Activated T-cell treated with anti-CD3 and anti-CD28 coated beads, Interleukin-2, amount 50 U/mL, for 4 hours (primary cell): ENCODE measurements around the gene PMEPA1. TPM values are rescaled to one million over a fixed set of nuclear protein-coding genes. Genes with fewer than 3 reads are reported as not detected.

Experiments used
- ATAC-seq, 2 donors: fragments of 200-7000 bp; cut with Tn5 transposase; one replicate each; pipeline ENCODE4 v1.10.0; 2021
- DNase-seq: peaks from one replicate; pipeline ENCODE4 v3.0.0-alpha.2; 2020
- H3K27me3 Mint-ChIP-seq: one replicate; pipeline ENCODE4 v1.8.0; 2021; ENCODE audit warnings: low read depth, mixed read lengths
- H3K36me3 Mint-ChIP-seq: one replicate; pipeline ENCODE4 v1.8.0; 2022; ENCODE audit warnings: mixed read lengths; ENCODE audit not compliant: insufficient read depth
- H3K4me1 Mint-ChIP-seq: one replicate; pipeline ENCODE4 v1.8.0; 2021; ENCODE audit warnings: low read depth, mixed read lengths
- H3K4me3 Mint-ChIP-seq: one replicate; pipeline ENCODE4 v1.8.0; 2021; ENCODE audit warnings: mild to moderate bottlenecking, moderate library complexity, mixed read lengths
- H3K9me3 Mint-ChIP-seq: one replicate; pipeline ENCODE4 v1.8.0; 2021; ENCODE audit warnings: mixed read lengths
- total RNA-seq, 3 donors: library from RNA; stranded (reverse); gene quantifications; one replicate each; pipeline ENCODE4 v1.2.1, GENCODE V29; 2021

The PMEPA1 gene
- total RNA-seq, 3 donors from 2014 or later = 4.3 to 7.4 (median 5.6) TPM

DNA sequence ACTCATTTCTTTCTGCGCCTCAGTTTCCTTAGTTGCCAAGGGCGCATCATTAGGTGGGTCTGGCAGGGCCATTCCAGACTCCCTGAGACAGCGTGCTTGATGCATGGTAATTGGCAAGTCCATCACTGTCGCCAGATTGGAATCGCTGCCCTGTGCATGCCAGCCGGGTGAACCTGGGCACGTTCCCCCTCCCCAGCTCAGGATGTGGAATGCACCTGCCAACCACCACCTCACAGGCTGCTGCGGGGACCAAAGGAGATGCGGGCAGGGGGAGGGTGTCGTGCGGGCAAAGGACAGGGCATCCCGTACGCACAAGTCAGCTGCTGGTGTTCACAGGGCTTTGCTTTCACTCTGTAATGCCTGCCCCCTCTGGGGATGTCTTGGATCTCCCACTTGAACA is 36.4 kb upstream of the PMEPA1 start:
- ATAC-seq (no peak), DNase-seq (no peak)
- peaks cover 13% of the 10 kb centered on the region for H3K4me1 Mint-ChIP-seq
- no peaks in the 10 kb centered on the region for H3K36me3 Mint-ChIP-seq
- peaks cover 17% of the 10 kb centered on the region for H3K27me3 Mint-ChIP-seq
- no peak overlapping the region for H3K4me3 Mint-ChIP-seq
- no peaks in the 10 kb centered on the region for H3K9me3 Mint-ChIP-seq

DNA sequence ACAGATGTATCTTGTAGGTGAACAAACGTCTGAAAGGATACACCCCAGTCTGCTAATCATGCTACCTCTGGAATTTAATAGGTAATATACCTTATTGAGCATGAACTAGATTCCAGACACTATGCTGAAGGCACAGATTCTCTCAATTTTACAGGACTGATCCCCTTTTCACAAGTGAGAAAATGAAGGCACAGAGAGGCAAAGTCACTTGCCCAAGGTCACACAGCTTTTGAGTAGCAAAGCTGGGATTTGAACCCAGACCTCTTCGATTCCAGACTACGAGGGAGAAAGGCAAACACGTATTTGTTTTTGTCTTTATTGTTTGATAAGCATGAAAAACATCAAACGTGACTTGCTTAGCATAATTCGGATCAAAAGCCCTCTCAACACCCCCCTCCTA is 34.4 kb upstream of the PMEPA1 start:
- DNase-seq = no peak
- H3K27me3 Mint-ChIP-seq = peaks cover 10% of the 10 kb centered on the region
- H3K4me3 Mint-ChIP-seq = no peak overlapping the region
- no peak for ATAC-seq
- H3K9me3 Mint-ChIP-seq = no peaks in the 10 kb centered on the region
- H3K36me3 Mint-ChIP-seq = no peaks in the 10 kb centered on the region
- H3K4me1 Mint-ChIP-seq = peaks cover 10% of the 10 kb centered on the region

DNA sequence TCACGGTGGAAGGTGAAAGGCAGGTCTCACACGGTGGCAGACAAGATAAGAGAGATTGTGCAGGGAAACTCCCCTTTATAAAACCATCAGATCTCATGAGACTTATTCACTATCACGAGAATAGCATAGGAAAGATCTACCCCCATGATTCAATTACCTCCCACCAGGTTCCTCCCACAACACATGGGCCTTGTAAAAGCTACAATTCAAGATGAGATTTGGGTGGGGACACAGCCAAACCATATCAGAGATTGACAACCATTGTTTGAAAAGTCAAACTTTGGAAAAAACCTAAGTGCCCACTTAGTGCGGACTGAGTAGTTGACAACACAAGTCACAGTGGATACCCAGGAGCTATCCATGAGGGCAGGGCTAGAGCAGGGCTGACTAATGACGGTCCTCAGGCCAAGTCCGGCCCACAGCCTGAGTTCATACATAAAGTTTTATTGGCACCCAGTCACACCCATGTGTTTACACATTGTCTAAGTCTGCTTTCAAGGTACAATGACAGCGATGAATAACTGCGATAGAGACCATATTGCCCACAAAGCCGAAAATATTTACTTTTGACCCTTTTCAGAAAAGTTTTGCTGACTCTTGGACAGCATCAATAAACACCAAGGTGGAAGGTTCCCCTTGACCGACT is 33.8 kb upstream of the PMEPA1 start:
- Mint-ChIP-seq H3K4me1 (peaks cover 4% of the 10 kb centered on the region), H3K27me3 (peaks cover 8% of the 10 kb centered on the region), H3K9me3 (no peaks in the 10 kb centered on the region), H3K36me3 (no peaks in the 10 kb centered on the region), H3K4me3 (no peak overlapping the region)
- DNase-seq = no peak
- no peak for ATAC-seq

DNA sequence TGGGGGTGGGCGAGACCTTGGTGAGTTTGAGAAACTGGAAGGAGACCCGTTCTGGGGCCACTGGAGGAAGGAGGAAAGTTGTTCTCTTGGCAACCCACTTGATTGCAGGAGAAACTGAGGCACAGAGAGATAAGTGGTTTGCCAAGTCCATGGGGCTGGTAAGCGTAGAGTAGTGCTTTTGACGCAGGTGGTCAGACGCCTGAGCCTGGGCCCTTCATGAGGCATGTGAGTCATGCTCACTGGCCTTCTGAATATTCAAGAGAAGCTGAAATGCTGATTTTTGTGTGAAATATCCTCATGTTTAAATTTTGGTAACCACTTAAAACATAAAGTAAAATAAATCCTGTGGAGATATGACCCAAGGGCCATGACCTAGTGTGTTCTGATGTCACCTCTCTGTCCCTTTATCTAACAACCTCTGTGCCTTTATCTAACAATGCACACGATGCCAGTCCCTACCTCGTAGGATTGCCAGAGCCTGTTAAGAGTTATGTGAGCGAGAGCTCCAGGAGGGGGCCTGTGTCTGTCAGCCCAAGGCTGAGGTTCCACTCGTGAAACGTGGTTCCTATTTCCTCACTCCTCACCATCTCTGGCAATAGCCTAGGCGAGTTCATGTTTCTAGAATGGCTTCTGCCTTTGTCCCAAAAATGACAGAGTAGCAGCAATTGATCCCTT is 32.8 kb upstream of the PMEPA1 start:
- Mint-ChIP-seq H3K36me3 (no peaks in the 10 kb centered on the region), H3K4me3 (no peak overlapping the region), H3K9me3 (no peaks in the 10 kb centered on the region), H3K4me1 (no peaks in the 10 kb centered on the region), H3K27me3 (peaks cover 6% of the 10 kb centered on the region)
- ATAC-seq (no peak), DNase-seq (no peak)

DNA sequence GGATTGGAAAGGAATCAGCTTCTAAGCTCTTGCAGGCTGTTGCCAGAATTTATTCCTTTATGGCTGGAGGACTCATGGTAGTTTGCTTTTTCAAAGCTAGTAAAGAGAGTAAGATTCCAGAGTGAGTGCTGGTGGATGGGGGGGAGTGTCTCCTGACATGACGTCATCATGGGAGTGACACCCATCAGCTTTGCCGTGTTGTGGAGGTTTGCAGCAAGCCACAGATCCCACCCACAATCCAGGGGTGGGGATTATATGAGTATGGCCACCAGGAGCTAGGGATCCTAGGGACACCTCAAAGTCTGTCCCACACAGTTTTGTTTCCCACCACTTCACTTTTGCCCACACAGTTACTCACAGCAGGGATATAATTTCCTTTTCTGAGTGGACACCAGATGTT is 28.7 kb upstream of the PMEPA1 start:
- H3K4me1 Mint-ChIP-seq = no peaks in the 10 kb centered on the region
- no peak for DNase-seq
- no peaks in the 10 kb centered on the region for H3K9me3 Mint-ChIP-seq
- ATAC-seq = no peak
- H3K27me3 Mint-ChIP-seq = peaks cover 20% of the 10 kb centered on the region
- H3K4me3 Mint-ChIP-seq = no peak overlapping the region
- H3K36me3 Mint-ChIP-seq = no peaks in the 10 kb centered on the region

DNA sequence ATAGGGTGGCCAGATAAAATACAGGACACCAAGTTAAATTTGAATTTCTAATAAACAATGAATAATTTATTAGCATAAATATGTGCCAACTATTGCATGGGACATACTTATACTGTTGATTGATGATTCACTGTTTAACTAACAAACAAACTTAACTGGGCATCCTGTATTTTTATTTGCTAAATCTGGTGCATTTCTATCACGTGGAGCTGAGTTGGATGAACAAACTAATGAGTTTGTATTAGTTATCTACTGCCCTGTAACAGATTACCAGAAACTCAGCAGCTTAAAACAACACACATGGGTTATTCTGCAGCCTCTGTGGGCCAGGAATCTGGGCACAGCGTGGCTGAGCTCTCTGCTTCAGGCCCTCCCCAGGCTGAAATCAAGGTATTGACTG is 28.2 kb upstream of the PMEPA1 start:
- Mint-ChIP-seq H3K27me3 (peaks cover 20% of the 10 kb centered on the region), H3K4me3 (no peak overlapping the region), H3K4me1 (no peaks in the 10 kb centered on the region), H3K9me3 (no peaks in the 10 kb centered on the region), H3K36me3 (no peaks in the 10 kb centered on the region)
- DNase-seq (no peak), ATAC-seq (no peak)

DNA sequence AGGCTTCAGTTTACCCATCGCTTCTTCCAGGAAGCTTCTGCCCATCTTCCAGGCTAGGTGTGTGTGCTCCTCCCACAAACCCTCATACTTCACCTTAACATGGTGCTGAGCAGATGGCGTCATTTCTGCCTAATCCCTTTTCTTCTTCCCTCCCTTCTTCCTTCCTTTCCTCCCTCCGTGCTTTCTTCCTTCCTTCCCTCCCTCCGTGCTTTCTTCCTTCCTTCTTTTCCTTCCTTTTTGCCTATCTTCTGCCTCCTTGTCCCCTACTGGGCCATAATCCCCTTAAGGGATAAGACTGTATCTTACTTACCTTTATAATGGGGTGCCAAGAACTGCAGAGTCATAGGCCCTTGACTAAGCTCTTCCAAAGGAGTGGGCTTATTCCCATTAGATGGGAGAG is 27.5 kb upstream of the PMEPA1 start:
- no peak overlapping the region for H3K4me3 Mint-ChIP-seq
- H3K4me1 Mint-ChIP-seq = no peaks in the 10 kb centered on the region
- ATAC-seq = no peak
- DNase-seq = no peak
- no peaks in the 10 kb centered on the region for H3K36me3 Mint-ChIP-seq
- H3K9me3 Mint-ChIP-seq = no peaks in the 10 kb centered on the region
- peaks cover 18% of the 10 kb centered on the region for H3K27me3 Mint-ChIP-seq

DNA sequence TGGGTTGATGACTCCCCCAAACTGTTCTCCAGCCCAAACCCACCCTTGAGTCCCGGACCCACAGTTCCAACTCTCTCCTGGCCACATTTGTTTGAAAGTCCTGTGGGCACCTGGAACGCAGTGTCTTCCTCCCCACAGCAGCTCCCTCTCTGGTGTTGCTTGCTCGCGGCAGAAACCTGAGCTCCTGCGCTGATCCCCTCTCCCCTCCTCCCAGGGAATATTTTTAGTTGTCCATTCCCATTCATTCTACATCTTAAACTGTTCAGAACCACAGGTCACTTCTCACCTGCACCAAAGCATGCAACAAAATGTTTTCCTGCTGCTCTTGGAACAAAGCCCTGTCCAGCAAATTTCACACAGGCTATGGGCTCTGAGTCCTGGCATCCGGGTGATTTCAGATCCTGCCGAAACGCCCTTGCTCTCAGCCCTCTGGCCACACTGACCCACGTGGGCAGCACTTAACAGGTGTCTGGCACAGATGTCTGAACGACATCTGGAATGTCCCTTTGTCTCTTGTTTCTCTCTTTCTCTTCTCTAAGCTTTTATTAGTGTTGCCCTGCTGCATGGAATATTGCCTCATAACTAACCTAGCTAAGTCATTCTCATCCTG is 27.0 kb upstream of the PMEPA1 start:
- Mint-ChIP-seq H3K9me3 (no peaks in the 10 kb centered on the region), H3K36me3 (no peaks in the 10 kb centered on the region), H3K4me3 (no peak overlapping the region), H3K27me3 (peaks cover 18% of the 10 kb centered on the region), H3K4me1 (no peaks in the 10 kb centered on the region)
- ATAC-seq = no peak
- no peak for DNase-seq

DNA sequence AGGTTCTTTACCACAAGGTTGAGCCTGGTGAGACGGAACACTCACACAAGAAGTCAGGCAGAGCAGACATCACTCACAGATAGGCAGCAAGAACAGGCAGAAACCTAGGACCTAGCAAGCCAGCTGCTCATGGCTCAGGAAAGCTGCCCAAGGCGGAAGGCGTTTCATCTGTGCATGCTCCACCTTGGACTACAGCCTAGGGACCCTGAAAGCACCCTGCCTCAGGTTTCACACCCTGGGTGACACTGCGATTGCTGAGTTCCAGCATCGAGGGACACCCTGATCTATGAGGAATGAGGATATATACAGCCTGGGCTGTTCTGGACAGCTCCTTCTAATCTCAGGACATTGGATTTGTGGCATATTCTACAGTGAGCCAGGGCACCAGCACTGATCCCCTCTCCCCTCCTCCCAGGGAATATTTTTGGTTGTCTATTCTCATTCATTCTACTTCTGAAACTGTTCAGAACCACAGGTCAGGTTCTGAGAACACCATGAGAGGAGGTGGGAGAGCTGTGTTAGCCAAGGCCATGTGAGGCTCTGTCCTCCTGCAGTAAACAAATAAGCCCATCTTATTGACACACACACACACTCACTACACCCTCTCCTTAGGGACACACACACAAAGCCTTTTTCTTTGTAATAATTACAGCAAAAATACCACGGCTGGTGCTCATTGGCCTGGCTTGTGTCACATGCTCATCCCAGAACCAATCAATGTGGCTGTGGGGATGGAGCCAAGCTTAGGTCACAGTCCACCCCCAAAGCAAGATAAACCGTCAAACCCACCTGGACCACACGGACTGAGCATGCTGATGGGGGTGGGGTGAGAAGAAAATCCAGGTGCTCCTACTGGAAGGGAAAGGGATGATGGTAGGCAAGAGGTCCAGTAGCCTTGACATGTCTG is 26.3 kb upstream of the PMEPA1 start:
- ATAC-seq = no peak
- H3K9me3 Mint-ChIP-seq = no peaks in the 10 kb centered on the region
- no peaks in the 10 kb centered on the region for H3K4me1 Mint-ChIP-seq
- no peak overlapping the region for H3K4me3 Mint-ChIP-seq
- H3K27me3 Mint-ChIP-seq = peaks cover 18% of the 10 kb centered on the region
- H3K36me3 Mint-ChIP-seq = no peaks in the 10 kb centered on the region
- DNase-seq = no peak

DNA sequence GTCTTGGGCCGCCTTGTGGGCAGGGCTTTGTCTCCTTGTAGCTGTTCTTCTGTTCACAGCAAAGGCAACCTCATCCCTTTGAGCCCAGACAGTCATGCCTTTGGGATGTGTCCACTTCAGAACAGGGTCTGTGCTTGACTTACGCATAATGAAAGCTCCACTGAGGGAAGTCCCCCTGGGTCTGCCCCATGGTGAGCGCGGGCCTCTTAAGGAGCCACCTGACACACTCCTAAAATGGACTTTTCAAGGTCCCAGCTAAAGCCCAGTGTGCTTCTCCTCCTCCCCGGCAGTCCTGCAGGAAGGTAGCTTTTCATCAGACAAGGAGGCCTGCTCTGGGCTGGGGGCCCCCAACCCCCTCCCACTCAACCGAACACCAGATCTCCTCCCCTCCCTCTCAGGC is 24.9 kb upstream of the PMEPA1 start:
- ATAC-seq (no peak), DNase-seq (no peak)
- no peaks in the 10 kb centered on the region for H3K4me1 Mint-ChIP-seq
- H3K27me3 Mint-ChIP-seq = peaks cover 18% of the 10 kb centered on the region
- no peak overlapping the region for H3K4me3 Mint-ChIP-seq
- no peaks in the 10 kb centered on the region for H3K36me3 Mint-ChIP-seq
- H3K9me3 Mint-ChIP-seq = no peaks in the 10 kb centered on the region

DNA sequence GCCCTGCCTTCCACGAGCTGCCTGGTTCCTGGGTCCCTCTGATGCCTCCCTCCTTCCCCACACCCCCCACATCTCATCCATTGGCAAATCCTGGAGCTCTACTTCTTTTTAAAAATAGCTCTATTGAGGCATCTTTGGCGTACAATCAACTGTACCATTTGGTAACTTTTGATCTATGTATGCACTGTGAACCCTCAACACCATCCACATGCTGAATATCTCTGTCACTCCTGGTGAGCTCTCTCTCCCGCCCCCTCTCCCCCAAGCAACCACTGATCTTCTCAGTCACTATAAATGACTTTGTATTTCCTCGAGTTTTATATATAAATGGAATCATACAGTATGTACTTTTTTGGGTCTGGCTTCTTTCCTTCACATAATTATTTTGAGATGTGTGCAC is 22.4 kb upstream of the PMEPA1 start:
- no peak for ATAC-seq
- no peak for DNase-seq
- Mint-ChIP-seq H3K9me3 (no peaks in the 10 kb centered on the region), H3K36me3 (no peaks in the 10 kb centered on the region), H3K4me3 (no peak overlapping the region), H3K4me1 (no peaks in the 10 kb centered on the region), H3K27me3 (peaks cover 14% of the 10 kb centered on the region)

DNA sequence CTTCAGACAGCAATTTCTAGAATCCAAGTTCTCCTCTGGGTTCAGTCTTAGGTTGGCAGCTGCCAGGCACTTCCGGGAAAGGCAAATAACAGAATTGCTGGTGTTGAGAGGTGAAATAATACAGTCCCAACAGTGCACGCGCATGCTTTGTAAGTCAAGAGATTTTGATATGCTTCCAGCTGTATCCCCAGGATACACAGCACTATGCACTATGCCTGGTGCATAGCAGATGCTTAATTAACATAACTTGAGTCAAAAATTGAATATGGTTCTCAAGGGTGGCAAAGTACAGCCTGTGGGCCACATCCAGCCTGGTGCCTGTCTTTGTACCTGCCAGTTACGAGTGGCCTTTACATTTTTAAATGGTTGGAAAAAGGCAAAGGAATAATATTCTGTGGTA is 18.9 kb upstream of the PMEPA1 start:
- H3K27me3 Mint-ChIP-seq = peaks cover 10% of the 10 kb centered on the region

DNA sequence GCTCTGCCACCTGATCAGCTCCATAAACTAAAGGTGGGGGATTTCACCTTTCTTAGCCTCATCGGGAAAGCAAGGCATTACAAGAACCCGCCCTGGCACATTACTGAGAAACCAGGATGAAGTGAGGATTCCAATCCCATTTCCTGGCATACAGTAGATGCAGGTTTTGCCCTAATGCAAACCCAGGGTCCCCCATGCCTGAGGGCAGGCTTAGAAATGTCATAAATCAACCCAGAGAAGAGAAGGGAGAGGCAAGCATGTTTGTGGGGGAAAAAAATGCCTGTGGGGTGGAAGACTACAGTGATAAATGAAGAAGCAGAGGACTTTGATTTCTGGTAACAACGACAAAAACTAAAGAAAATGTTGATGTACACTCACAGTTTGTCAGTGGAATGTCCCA is 18.0 kb upstream of the PMEPA1 start:
- DNase-seq (no peak), ATAC-seq (no peak)
- Mint-ChIP-seq H3K27me3 (peaks cover 10% of the 10 kb centered on the region), H3K4me3 (no peak overlapping the region), H3K9me3 (no peaks in the 10 kb centered on the region), H3K4me1 (no peaks in the 10 kb centered on the region), H3K36me3 (no peaks in the 10 kb centered on the region)

More for the DNA sequence above, 18.9 kb upstream of the PMEPA1 start:
- Mint-ChIP-seq H3K36me3 (no peaks in the 10 kb centered on the region), H3K4me1 (no peaks in the 10 kb centered on the region), H3K4me3 (no peak overlapping the region), H3K9me3 (no peaks in the 10 kb centered on the region)
- no peak for DNase-seq
- ATAC-seq = no peak

DNA sequence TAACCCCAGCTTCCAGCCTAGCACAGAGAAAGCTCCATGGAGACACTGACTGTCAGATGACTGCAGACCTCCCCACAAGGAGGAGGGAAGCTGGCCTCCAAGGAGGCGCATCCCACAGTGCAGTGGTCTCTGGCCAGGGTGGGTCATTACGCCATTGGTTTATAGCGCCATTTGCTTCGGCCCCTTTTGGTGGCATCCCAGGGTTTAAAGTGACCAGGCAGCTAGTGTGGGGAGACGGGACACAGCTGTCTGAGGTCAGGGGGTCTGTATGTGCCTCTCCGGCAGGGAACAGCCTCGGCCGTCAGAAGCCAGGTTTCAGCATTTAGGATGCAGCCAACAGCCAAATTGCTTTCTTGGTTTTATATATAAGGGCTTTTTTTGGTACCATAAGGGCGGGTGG is 15.8 kb upstream of the PMEPA1 start:
- peaks cover 14% of the 10 kb centered on the region for H3K27me3 Mint-ChIP-seq
- no peak for DNase-seq
- no peaks in the 10 kb centered on the region for H3K9me3 Mint-ChIP-seq
- no peaks in the 10 kb centered on the region for H3K36me3 Mint-ChIP-seq
- ATAC-seq = no peak
- no peaks in the 10 kb centered on the region for H3K4me1 Mint-ChIP-seq
- no peak overlapping the region for H3K4me3 Mint-ChIP-seq
